ENCODE results near the gene MANSC1. TPM values are rescaled to one million over a fixed set of nuclear protein-coding genes. Genes with fewer than 3 reads are reported as not detected.
A peak's percentile ranks its signal among the peaks of the same experiment; 100 is the strongest.
"Not testable (repeated sequence)": the region's sequence is repeated elsewhere in the genome, so short reads cannot be mapped to it uniquely, and the experiment has no call there.

Gene MANSC1
- total RNA-seq, 1 donor from 2014 or later = 6.2 TPM

DNA sequence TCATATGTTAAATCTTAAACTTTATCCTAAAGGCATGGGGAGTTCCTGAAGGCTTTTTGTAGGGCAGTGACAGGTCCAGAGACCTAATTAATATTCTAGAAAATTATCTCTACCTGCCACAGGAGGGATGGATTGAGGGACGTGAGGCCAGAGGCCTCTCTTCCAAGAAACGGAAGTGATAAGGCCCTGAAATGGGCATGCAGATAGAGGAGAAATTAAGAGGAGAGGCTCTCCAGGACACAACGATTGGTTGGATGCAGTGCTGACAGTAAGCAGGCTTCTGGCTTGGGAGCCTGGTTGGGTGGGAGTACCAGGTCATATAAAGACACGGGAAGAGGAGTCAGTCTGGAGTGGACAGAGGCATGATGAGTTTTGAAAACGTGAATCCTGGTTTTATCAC is 3.8 kb upstream of the MANSC1 start:
- Mint-ChIP-seq H3K27ac (no peak overlapping the region), H3K9me3 (no peaks in the 10 kb centered on the region), H3K4me3 (no peak overlapping the region), H3K4me1 (peaks cover 31% of the 10 kb centered on the region), H3K27me3 (ENCODE audit: insufficient read depth, low read depth) (peaks cover 2% of the 10 kb centered on the region), H3K36me3 (no peaks in the 10 kb centered on the region)
- Histone ChIP-seq H3K27me3 (no peaks in the 10 kb centered on the region), H3K9me3 (ENCODE audit: low read depth) (no peaks in the 10 kb centered on the region), H3K36me3 (no peaks in the 10 kb centered on the region), H3K9ac (no peak overlapping the region), H3K4me1 (peaks cover 30% of the 10 kb centered on the region), H3K4me3 (no peak overlapping the region), H4K20me1 (ENCODE audit: low read depth) (no peaks in the 10 kb centered on the region), H2AFZ (replicated peaks) (peak overlapping the region; percentile 4), H3K27ac (no peak overlapping the region), H3K4me2 (no peak overlapping the region), H3K79me2 (ENCODE audit: low read depth) (peaks cover 9% of the 10 kb centered on the region), H3F3A (ENCODE audit: low read depth) (peaks cover 53% of the 10 kb centered on the region)
- DNase-seq (ENCODE audit: low spot score) = no peak
- no peak for TF ChIP-seq EZH2phosphoT487 (IDR thresholded peaks at IDR 0.05)
- TF ChIP-seq, protein P1, sequence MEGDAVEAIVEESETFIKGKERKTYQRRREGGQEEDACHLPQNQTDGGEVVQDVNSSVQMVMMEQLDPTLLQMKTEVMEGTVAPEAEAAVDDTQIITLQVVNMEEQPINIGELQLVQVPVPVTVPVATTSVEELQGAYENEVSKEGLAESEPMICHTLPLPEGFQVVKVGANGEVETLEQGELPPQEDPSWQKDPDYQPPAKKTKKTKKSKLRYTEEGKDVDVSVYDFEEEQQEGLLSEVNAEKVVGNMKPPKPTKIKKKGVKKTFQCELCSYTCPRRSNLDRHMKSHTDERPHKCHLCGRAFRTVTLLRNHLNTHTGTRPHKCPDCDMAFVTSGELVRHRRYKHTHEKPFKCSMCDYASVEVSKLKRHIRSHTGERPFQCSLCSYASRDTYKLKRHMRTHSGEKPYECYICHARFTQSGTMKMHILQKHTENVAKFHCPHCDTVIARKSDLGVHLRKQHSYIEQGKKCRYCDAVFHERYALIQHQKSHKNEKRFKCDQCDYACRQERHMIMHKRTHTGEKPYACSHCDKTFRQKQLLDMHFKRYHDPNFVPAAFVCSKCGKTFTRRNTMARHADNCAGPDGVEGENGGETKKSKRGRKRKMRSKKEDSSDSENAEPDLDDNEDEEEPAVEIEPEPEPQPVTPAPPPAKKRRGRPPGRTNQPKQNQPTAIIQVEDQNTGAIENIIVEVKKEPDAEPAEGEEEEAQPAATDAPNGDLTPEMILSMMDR (IDR thresholded peaks at IDR 0.05) = no peak
- no peak for TF ChIP-seq EZH2 (IDR thresholded peaks at IDR 0.05)

DNA sequence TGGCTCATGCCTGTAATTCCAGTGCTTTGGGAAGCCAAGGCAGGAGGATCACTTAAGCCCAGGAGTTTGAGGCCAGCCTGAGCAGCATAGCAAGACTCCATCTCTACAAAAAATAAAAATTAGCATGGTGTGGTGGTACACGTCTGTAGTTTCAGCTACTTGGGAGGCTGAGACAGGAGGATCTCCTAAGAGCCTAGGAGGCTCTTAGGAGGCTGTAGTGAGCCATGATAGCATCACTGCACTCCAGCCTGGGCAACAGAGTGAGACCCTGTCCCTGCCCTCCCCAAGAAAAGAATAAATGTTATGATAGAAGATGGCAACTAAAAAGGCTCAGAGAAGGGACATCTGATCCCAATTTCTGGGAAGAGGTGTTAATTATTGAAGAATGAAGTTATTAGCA is 3.2 kb upstream of the MANSC1 start:
- TF ChIP-seq EZH2 (IDR thresholded peaks at IDR 0.05) (no peak), EZH2phosphoT487 (IDR thresholded peaks at IDR 0.05) (no peak)
- TF ChIP-seq, protein P1 (IDR thresholded peaks at IDR 0.05) = no peak
- Histone ChIP-seq H3F3A (ENCODE audit: low read depth) (peaks cover 54% of the 10 kb centered on the region), H4K20me1 (ENCODE audit: low read depth) (no peaks in the 10 kb centered on the region), H3K4me3 (no peak overlapping the region), H3K27ac (no peak overlapping the region), H3K4me1 (peaks cover 28% of the 10 kb centered on the region), H3K79me2 (ENCODE audit: low read depth) (peaks cover 4% of the 10 kb centered on the region), H3K27me3 (no peaks in the 10 kb centered on the region), H2AFZ (replicated peaks) (peak overlapping the region; percentile 4), H3K9ac (no peak overlapping the region), H3K36me3 (no peaks in the 10 kb centered on the region), H3K9me3 (ENCODE audit: low read depth) (no peaks in the 10 kb centered on the region), H3K4me2 (no peak overlapping the region)
- Mint-ChIP-seq H3K27me3 (ENCODE audit: insufficient read depth, low read depth) (peaks cover 2% of the 10 kb centered on the region), H3K27ac (no peak overlapping the region), H3K9me3 (no peaks in the 10 kb centered on the region), H3K4me1 (peaks cover 26% of the 10 kb centered on the region), H3K4me3 (no peak overlapping the region), H3K36me3 (no peaks in the 10 kb centered on the region)
- no peak for DNase-seq (ENCODE audit: low spot score)

DNA sequence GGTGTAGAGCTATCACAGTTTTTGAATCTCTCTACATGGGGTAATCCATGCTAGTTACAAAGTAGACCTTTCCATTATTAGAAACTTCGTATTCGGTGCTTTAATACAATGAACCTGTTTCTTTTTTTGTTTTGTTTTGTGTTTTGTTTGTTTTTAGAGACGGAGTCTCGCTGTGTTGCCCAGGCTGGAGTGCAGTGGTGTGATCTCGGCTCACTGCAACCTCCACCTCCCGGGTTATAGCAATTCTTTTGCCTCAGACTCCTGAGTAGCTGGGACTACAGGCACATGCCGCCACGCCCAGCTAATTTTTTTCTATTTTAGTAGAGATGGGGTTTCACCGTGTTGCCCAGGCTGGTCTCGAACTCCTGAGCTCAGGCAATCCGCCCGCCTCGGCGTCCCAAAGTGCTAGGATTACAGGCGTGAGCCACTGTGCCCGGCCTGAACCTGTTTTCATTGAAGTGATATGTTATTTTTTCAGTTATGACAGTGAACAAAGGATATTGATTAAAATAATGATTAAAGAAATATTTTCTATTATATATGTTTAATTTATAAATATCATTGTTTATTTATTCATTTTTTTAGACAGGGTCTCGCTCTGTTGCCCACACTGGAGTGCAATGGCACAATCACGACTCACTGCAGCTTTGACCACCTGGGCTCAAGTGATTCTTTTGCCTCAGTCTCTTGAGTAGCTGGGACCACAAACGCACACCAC is 1.6 kb upstream of the MANSC1 start:
- H3K27me3 Mint-ChIP-seq (ENCODE audit: insufficient read depth, low read depth); H3K9ac ChIP-seq; H3K36me3 Mint-ChIP-seq; DNase-seq (ENCODE audit: low spot score); H3K4me3 Mint-ChIP-seq; H4K20me1 ChIP-seq (ENCODE audit: low read depth); H3K36me3 ChIP-seq; H3K79me2 ChIP-seq (ENCODE audit: low read depth); H3K27me3 ChIP-seq; H3K4me3 ChIP-seq; H3K27ac Mint-ChIP-seq; H3K9me3 Mint-ChIP-seq; H3K9me3 ChIP-seq (ENCODE audit: low read depth); H2AFZ ChIP-seq (replicated peaks): not testable (repeated sequence)
- peak overlapping the region; percentile 56 for H3K27ac ChIP-seq
- peak overlapping the region; percentile 97 for H3K4me2 ChIP-seq
- H3K4me1 ChIP-seq = peaks cover 24% of the 10 kb centered on the region
- peaks cover 15% of the 10 kb centered on the region for H3K4me1 Mint-ChIP-seq
- H3F3A ChIP-seq (ENCODE audit: low read depth) = peaks cover 40% of the 10 kb centered on the region

DNA sequence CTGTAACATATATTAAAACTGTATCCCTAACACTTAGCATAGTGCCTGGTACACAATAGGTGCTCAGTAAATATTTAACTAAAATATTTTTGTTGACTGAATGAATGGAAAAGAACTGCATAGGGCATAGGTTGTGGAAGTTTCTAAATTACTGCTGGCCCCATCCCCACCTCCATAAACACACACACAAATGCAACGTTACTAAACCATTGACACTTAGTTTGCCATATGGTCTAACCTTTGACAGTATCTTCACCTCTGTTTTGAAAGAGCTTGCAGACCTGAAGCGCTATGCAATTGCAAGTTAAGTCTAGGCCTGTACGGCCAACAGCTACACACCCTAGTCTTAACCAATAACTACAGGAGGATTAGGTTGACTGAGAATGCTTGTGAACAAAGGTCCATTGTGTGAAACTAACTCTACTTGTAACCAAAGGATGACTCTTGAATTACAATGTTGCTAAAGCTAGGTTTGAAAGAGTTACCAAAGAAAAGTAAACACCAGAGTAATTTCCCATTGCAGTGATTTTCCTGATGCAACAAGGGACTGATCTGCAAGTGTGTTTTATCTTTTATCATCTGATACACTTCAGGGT is 924 bp upstream of the MANSC1 start:
- peaks cover 13% of the 10 kb centered on the region for H3K4me1 Mint-ChIP-seq
- H3K27ac ChIP-seq = peak overlapping the region; percentile 56
- peaks cover 40% of the 10 kb centered on the region for H3F3A ChIP-seq (ENCODE audit: low read depth)
- H3K4me1 ChIP-seq = peaks cover 24% of the 10 kb centered on the region
- H3K36me3 Mint-ChIP-seq = no peaks in the 10 kb centered on the region
- H3K4me2 ChIP-seq = peak overlapping the region; percentile 97
- H3K4me3 ChIP-seq = peak overlapping the region; percentile 74
- H3K79me2 ChIP-seq (ENCODE audit: low read depth) = no peaks in the 10 kb centered on the region
- no peaks in the 10 kb centered on the region for H3K27me3 ChIP-seq
- no peaks in the 10 kb centered on the region for H3K9me3 ChIP-seq (ENCODE audit: low read depth)
- H2AFZ ChIP-seq (replicated peaks) = no peak overlapping the region
- H3K36me3 ChIP-seq = no peaks in the 10 kb centered on the region
- peaks cover 7% of the 10 kb centered on the region for H3K9me3 Mint-ChIP-seq
- H3K9ac ChIP-seq = no peak overlapping the region
- no peaks in the 10 kb centered on the region for H4K20me1 ChIP-seq (ENCODE audit: low read depth)
- peaks cover 2% of the 10 kb centered on the region for H3K27me3 Mint-ChIP-seq (ENCODE audit: insufficient read depth, low read depth)
- peak; percentile 64 for DNase-seq (ENCODE audit: low spot score)
- no peak for TF ChIP-seq EZH2 (IDR thresholded peaks at IDR 0.05)
- peak overlapping the region; percentile 87 for H3K4me3 Mint-ChIP-seq
- no peak overlapping the region for H3K27ac Mint-ChIP-seq
